Activated CD4-positive, CD25-positive, alpha-beta regulatory T cell (primary cell): ENCODE results near the gene RNASE8.

ENCODE experiments used
- DNase-seq, 4 experiments: peaks; one replicate each; lab custom pipeline; 2025; lab: John Stamatoyannopoulos, UW

Gene RNASE8

DNA sequence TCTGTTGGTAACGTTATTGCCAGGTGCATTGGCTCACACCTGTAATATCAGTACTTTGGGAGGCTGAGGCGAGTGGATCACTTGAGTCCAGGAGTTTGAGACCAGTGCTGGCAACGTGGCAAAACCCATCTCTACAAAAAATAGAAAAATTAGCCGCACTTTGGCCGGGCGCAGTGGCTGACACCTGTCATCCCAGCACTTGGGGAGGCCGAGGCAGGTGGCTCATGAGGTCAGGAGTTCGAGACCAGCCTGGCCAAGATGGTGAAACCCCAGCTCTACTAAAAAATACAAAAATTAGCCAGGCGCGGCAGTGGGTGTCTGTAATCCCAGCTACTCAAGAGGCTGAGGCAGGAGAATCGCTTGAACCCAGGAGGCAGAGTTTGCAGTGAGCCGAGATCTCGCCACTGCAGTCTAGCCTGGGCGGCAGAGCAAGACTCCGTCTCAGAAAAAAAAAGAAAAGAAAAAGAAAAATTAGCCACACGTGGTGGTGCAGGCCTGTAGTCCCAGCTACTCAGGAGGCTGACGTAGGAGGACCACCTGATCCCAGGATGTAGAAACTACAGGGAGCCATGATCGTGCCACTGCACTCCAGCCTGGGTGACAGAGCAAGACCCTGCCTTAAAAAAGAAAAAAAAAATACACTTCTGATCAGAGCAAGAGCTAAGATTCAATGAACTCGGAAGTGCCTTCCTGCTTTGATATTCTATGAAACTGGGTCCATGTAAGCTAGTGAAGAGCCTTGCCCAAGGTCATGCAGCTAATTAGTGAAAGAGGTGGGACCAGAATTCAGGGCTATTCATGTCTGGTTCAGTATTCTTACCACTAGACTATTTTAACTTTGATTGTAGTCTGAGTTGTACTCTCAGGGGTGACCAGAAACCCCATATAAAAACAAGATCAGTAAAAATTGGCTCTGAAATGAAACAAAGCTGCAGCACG is 4.2 kb upstream of the RNASE8 start:
- no peak for DNase-seq

DNA sequence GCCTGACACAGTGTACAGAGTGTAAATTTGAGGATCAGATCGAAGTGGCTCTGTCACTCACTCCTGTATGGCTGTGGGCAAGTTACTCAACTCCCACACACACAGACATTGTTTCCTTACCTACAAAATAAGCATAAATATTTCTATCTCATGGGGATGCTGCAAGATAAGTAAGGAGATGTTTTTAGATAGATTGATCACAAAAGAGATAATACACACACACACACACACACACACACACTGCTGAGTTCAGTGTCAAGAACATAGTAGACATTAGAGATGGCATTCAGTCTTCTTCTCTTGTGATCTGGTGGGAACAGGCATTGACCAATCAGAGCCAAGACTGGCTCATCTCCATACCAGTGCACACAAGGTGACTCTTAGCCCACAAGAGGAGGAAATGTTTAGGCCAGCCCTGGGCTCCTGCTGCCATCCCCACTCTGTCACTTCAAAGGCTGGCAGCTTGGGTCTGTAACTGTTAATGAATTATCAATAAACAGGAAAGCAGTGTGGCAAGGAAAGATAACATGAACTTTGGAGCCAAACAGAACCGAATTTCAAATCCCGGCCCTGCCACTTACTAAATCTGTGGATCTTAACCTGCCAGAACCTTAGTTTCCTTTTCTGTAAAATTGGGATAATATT is 3.4 kb upstream of the RNASE8 start:
- no peak for DNase-seq

DNA sequence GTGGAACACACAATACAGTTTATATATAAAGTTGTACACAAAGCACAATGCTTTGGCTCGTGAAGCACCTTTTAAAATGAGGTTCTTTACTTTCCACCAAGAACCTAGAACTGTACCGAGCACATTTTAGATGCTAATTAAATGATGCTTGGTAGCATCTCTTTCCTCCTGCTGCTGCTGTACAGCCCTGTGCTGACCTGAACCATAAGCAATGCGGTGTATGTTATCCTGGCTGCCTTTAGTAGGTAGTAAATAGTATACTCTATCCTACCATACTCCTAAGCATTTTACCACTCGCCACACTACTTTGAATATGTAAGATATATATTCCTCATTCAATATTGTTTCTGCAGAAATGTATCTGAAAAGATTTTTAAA is 2.9 kb upstream of the RNASE8 start:
- DNase-seq = no peak

DNA sequence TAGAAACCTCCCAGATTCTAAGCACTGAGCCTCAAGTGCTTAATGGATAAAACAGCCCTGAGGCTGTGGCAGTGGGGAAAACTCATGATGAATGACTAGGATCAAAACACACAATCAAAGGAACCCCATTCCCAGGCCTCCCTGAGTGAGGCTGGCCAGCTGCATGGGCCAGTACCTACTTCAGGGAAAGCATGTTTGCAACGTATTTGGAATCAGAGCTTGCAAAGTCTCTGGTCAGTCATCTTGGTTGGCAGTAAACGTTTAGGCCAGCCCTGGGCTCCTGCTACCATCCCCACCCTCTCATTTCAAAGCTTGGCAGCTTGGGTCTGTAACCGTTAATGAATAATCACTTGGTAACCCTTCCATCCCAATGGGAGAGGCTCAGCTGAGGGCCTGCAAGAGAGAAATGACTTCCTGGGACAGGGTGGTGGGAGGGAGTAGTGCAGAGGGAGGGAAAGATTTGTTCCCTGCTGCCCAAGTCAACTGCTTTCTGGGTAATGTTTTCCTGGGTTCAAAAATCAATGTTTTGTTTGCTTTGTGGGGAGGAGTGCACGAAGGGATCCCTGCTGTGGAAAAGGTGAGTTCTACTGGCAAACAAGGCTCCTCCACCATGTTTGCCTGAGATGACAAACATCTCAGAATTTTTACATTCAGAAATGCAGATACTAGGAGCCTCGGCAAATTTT is 2.0 kb upstream of the RNASE8 start:
- no peak for DNase-seq

DNA sequence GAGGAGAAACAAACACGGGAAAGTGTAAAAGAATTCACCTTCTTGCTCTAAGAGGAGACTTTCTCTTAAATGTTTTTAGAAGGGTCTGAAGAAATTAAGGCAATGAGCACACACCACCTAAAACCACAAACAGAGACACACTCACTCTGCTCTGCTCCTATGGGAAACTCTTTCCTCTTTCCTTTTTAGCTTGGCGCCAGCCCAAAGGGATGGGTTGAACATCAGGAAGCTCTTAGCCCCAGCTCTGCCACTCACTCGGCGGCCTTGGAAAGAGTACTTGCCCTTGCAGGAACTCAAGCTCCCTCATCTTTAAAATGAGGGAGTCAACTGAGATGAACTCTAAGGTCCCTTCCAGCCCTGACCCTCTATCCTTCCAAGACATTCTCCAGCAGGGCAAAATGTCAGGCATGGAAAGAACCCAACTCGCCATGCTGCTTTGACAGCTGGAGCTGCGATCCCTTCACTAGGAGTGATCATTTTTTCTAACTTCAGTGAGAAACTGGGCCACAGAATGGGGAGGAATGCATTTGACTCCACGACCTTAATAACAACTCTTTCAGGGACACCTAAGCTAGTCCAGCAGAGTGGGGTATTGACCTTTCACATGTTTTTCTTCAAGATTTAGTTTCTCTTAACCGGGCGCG is 980 bp upstream of the RNASE8 start:
- DNase-seq = no peak

DNA sequence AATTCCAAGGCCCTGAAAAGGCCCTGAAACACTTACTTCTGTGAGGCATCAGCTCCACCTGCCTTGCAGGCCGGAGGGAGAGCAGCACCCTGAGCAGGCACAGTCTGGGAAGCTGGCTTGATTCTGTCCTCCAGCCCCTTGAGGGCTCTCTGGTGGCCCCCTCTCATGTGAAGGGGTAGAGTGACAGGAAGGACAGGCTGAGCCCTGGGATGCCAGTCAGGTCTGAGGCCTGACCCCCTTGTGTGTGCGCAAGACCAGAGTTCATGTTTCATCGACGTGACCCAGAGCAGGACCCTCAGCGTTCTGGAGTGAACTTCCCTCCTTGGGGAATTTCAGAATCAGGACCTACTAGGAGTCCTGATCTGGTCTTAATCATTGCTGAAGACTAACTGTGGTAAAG is 1.3 kb downstream of the RNASE8 start:
- DNase-seq = no peak

DNA sequence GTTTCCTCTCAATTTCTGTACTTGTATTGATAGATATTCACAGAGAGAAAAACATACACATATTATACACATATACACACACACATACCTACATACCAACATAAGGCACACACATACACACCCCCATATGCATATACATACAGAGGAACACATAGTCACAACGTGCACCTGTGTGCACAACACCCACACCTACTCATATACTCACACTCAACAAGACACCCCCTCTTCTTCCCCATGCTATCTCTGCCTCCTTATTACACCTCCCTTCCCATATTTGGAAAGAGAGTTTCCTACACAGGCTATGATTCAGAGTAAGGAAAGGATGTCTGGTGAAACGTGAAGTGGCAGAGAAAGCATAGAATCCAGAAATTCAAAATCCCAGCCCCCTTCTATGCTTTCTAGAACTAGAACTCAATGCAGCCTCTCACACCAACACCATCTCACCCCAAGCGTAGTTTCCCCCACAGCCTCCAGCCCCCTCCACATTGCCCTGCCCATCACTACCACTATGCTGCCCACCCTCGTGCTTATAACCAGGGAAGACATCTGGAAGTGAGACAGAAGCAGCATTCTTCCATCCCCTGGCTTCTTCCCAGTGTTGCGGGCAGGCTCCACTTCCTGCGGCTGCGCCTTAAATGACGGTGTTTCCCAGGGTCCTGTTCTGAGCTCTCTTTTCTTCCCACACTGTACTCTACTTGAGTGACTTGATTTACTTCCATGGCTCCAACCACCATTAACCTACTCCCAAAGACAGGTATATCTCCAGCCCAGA is 2.4 kb downstream of the RNASE8 start:
- no peak for DNase-seq

DNA sequence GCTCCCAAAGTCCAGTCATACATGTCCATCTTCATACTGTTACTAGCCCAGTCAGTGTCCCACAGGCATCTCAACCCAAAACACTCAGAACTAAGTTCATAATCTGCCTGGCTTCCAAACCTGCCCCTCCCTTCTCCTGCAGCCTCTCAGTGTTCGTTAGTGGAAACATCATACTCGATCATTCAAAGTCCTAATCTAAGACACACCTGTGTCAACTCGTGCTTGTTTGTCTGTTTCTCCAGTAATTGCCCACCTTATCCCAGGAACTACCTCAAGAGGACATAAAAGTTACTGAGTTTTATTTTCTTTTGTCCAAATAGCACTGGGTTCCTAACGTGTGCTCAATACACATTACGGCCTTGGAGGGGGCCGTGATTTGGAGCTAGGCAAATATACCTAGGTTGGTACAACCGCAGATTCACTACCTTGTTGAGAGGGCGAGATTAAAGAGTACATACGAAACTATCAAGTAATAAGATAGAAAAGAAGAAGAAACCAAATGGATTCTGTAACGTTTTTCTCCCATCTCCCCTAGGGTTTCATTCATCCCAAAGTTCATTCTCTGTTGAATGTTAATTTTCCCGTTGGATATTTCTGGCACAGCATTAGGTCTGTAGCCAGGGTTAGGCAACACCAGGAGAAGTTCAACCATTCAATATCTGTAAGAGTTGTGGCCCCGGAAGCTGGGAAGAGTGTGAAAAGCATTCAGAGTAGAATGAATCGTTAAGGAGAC is 3.2 kb downstream of the RNASE8 start:
- DNase-seq = no peak

DNA sequence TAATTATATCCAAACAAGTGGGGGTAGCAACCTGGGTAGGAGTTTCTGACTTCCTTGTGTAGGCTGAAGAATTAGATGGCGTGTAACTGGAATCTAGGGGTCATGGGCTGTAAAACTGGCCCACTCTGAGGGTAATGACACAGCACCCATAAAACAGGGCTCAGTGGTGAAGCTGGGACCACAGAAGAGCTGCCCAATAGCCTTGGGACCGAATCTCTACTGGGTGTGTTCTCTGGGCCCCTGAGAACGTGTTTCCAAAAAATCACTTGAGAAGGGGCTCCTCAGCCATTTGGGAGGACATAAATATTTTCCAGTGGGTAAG is 3.7 kb downstream of the RNASE8 start:
- DNase-seq = no peak

DNA sequence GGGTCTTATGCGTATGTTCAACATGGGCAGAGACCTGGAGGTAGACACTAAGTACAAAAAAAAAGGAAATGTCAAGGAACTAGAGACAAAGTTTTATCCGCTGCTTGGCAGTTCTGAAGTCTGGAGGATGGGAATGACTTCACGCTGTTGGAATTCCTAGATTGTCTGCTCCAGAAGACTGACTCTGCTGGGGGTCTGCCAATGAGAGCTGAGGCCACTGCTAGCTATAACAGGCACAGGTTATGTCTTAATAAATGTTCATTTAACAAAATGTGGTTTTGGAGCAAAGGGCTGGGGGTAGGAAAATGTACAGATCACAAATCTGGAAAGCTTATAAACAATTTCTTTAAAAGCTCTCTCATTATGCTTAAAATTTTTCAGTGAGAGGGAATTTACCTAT is 5.9 kb downstream of the RNASE8 start:
- DNase-seq = no peak

DNA sequence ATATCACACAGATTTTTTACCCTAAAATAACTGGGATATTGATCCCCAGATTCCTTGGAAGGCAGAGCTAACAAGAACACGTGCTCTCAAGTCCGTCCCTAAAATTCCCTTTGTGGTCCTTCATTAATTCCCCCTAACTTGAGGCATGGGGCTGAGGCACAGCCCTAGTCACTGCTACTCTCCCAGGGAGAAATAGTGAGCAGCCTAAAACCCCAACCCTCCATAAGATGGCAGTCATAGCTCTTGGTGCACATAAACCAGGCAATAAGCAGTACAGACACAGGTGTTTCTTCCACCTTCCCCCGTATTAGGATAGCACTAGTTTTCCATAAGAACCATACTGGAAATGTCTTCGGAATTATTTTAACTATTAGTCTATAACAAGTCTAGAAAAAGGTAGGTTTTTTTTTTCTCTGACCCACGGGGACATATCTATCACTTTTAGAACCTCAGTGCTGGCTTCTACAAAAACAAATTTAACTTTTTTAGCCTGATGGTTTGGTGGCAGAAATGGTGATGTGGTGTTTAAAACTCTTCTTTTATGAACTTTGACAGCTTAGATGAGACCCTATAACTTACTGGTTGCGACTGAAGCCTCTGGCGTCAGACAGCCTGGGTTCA is 9.4 kb downstream of the RNASE8 start:
- DNase-seq = no peak

DNA sequence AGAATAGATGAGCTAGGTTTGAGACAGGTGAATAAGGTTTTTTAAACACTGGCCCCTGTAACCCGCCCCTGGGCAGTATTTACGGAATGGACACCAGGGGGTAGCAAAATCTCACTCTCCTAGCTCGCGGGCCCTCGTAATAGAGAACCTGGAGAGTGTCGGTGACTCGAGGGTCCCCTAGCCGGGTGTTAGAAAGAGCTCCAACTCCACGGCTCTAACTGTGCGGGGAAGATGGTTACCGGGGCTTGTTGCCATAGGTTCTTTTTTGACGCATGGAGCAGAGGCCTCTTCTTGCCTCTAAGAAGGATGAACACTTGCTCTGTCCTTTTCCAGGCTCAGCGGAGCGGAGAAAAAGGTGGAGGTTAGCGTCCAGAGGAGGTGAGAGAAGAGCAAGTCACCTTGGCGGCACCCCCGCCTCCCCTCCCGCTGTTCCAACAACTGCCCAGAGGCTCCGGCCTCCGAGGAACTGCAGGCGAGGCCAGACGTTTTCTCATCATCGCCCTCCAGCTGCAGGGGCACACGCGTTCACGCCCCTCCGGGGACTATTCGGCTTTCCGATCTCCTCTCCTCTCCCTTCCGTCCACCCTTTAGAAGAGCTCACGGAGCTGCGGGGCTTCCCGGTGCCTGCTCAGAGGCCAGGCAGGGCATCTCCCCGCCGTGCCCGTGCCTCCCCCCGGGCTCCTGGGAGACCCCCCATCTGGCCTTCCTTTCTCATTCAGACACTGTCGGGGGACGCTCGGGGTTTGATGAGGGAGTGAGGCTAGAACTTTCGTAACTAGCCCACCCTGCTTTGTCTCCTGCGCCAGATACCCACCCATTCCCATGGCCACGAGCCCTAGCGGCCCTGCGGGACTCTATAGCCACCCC is 11.1 kb downstream of the RNASE8 start:
- peak in 1 of 4 experiments; percentile 23 for DNase-seq

DNA sequence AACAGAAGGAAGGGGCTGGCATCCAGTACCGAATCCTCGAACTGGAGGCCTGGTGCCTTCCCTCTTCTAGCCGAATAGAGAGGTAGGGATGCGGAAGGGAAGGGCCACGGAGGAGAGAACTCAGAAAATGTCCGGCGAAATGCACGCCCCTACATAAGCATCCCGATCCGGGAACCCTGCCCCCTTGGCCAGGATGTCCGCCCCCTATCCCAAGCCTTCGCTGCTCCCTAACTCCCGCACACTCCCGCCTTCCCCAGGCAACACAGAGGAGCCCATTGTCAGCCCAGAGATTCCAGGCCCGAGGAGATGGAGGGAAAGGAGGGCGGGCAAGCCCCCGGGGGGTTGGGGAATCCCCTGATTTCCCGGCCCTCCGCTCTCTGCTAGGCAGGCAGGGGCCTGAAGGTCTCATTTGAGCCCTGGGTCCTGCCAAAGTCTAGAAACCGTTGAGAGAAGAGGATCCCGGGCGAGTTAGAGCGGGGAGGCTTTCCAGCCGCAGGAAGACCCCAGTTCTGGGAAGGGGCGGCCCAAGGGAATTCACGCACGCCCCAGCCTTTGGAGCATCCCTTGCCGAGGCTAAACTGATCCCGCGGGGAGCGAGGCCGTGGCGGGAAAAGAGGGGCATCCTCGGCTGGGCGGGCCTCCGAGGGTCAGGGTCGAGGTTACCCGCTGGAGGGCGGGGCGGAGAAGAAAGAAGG is 11.9 kb downstream of the RNASE8 start:
- DNase-seq = no peak

DNA sequence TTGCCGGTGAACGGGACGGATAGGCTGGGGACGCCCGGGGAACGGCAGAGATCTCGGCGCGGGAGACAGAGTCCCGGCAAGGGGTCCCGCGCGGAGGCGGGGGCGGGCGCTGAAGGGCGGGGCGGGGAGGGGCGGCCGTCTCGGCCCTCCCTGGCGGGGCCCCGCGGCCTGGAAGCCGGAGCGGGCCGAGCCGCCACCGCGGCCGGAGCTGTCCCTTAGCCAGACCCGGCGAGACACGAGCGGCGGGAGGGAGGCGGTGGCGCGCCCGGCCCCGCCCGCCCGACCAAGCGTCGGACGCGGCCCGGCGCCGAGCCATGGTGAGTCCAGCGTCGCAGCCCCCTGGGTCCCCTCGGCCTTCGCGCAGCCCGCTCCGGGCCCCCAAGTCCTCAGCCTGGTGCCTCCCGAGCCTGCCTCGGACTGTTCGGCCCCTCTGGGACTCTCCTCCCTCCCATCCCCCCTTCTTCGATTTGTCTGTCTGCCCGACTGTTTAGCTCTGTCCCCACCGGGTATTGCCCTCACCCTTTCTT is 12.5 kb downstream of the RNASE8 start, which contains the start of gene ARHGEF40:
Gene ARHGEF40, plus strand, starts transcription at position 222 of the 527 bp plus-strand sequence. Its CDS starts 93 bp downstream, at position 315.
- no peak for DNase-seq

DNA sequence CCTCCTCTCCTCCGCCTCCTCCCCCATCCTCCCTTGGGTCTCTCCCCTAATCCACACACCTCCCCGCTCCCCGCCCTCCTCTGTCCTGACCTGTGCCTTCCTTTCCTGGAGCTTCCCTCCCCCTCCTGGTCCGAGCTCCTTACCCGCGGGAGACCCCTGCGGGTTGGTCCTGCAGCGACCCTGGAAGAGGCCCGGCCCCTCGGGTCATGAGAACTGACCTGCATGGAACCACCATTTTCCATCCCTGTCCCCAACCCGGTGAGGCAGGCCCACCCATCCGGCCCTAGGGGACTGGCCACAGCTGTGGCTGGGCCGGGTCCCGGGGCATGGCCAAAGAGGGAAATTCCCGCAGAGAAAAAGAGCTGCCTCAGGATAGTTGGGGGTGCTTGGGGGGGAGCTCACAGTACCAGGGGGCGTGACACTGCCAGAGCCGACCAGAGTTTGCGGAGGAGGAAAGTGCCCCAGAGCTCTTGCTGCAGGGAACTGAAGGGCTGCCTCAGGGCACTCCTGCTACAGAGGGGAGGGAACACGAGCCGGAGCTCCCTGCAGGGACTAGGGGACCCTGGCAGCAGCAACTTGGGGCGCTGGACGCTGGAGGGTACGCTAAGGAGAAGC is 13.1 kb downstream of the RNASE8 start:
- DNase-seq = no peak

DNA sequence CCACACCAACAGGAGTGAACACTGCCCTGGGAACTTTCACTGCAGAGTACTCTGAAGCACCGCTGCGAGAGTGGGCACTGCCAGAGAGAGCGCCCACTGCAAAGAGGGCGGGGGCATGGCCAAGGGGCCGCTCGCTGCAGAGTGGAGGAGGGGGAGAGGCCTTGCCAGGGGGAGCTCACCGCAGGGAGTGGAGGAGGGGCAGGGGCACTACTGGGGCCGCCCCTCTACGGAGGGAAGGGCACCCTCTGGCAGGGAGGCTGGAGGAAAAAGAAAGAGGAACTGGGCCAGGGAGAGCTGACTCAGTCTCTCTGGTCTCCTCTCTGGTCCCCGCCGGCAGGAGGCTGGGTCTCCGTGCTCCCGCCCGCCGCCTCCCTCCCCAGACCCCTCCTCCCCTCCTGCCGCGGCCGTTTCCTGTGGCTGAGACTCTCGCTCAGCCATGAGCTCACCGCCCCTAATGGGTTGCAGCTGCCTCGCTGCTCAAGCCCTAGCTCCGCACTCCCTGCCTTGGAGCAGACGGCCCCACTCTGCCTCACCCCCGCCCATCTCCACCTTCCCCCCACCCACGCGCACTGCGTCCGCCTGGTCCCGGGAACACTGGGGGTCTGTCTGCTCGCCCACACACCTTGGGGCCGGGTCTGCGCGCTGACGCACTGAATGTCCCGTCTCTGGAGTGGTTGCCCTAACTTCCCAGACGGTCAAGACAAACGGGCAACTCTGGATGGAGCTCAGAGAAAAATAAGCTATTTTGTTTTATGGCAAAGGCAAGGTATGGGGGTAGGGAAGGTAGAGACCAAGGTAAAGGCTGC is 13.8 kb downstream of the RNASE8 start:
- DNase-seq = peak in 1 of 4 experiments; percentile 20

DNA sequence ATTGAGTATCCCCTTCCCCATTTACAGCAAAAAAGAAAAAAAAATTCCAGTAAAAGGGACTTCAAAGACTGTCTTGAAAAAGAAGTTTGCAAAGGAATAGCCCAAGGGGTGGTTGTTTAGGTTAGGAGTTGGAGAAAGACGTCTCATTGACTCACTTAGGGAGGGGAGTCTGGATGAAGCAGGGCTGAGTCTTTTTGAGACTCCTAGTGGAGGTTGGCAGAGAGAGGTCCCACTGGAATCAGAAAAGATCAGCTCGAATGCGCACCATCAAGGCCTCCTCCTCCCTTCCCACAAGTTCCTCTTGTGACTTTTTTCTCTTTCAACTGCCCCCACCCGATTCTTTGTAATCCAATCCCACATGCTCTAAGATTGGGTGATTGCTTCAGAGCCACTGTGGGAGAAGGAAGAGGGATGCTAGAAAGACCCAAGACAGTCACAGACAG is 14.4 kb downstream of the RNASE8 start:
- DNase-seq = no peak
